ENCODE data around the gene CDC14A. TPM values are rescaled to one million over a fixed set of nuclear protein-coding genes. Genes with fewer than 3 reads are reported as not detected.
"Not testable (repeated sequence)": the region's sequence is repeated elsewhere in the genome, so short reads cannot be mapped to it uniquely, and the experiment has no call there.

The CDC14A gene
- total RNA-seq, 1 donor from 2014 or later = 10.1 TPM

DNA sequence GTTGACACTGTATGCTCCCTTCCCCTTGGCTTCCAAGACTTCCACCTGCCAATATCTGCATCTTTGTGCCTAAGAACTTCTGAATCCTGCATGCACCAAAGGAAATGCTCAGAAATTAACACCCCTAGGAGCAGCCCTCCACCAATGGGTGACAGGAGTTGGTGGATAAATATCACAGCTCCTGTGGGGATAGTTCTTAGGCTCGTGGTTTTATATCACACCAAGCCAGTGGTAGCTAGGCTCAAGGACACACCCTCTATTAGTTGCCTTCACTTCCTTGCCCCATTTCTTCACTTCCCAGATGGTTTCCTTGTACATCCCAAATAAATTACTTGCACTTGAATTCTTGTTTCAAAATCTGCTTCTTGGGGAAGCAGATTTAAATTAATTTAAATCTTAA lies 16.9 kb upstream of the CDC14A start:
- no peak for DNase-seq (ENCODE audit: low spot score)

DNA sequence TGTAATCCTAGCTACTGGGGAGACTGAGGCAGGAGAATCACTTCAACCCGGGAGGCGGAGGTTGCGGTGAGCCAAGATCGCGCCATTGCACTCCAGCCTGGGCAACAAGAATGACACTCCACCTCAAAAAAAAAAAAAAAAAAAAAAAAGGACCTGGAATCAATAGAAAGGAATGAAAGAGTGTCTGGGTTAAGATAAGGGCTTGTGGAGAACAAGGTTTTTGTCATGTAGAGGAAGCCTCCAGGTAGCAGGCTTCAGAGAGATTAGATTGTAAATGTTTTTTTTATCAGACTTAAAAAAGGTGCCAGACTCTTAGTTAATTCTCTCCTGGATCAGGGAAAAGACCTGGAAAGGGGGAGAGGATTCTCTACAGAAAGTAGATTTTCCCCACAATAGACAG lies 14.4 kb upstream of the CDC14A start:
- not testable (repeated sequence) for DNase-seq (ENCODE audit: low spot score)

DNA sequence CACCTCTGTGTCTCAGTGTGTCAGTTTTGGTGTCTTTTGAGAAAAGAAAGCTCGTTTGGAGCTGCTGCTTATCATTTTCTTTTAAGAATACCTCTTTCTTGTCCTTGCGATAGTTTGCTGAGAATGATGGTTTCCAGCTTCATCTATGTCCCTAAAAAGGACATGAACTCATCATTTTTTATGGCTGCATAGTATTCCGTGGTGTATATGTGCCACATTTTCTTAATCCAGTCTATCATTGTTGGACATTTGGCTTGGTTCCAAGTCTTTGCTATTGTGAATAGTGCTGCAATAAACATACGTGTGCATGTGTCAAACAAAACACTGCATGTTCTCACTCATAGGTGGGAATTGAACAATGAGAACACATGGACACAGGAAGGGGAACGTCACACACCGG lies 12.6 kb upstream of the CDC14A start:
- DNase-seq (ENCODE audit: low spot score) = not testable (repeated sequence)

DNA sequence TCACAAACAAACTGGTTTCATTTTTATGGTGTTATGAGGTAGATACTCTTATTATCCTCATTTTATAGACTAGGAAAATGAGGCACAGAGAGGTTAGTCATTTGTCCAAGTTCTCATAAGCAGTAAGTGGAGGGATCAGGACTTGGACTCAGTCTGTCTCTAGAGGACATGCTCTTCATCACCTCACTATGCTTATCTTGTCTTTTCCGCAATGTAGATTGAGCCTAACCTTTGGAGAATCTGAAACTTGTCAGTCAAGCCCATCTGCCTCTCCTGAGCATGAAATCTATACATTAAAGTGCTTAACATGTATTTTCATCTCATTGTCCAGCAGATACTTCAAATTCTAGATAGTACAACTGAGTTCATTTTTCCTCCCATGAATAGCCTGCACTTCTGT lies 11.8 kb upstream of the CDC14A start:
- DNase-seq (ENCODE audit: low spot score) = no peak

DNA sequence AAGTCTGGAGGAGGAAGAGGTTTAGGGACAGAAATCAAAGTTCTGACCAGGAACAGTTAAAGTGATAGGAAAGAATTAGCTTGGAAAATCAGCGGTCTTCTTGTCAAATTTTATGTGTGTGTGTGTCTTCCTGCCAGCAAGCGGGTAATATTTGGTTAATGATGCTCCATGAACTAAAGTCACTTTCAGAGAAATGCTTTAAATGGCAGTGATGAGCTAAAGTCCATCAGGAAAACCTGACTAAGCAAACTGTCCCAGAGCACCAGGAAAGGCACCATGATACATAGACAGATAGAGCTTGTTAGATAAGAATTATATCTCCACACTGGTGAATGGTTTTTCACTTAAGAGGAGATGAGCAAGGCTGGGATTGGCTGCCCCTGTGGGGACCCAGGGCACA lies 10.0 kb upstream of the CDC14A start:
- no peak for DNase-seq (ENCODE audit: low spot score)

DNA sequence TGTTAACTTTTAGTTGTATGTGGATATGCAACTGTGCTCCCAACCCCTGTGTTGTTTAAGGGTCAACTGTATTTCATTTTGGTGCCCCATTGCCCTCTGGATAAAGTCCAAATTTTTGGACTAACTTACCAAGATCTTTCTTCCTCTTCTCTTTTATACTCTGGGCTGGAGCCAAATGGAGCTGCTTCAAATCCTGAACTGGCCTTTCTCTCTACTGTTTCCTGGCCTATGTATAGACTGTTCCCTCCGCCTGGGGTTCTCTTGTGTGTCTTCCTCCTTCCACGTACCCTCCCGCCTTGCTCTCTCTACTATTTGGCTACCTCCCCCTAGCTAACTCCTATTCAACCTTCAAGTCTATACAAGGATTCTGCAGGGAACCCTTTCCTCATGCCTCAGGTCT lies 8.4 kb upstream of the CDC14A start:
- no peak for DNase-seq (ENCODE audit: low spot score)

DNA sequence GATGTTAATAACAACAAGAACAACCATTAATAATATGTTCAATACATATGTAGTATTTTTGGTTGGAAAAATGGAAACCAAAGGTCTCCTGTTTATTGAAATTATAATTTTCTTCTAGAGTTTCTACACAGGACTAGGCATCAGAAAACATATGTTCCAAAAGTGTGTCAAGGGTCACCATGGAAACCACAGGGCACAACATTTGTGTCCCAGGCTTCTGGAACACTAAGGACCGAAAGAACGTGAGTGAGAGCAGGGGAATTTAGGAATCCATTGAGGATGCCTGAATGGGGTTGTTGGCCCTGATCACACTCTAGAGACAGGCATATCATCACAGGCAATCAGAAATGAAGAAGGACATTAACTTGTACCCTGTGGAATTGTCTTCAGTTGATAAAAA lies 7.5 kb upstream of the CDC14A start:
- DNase-seq (ENCODE audit: low spot score) = no peak

DNA sequence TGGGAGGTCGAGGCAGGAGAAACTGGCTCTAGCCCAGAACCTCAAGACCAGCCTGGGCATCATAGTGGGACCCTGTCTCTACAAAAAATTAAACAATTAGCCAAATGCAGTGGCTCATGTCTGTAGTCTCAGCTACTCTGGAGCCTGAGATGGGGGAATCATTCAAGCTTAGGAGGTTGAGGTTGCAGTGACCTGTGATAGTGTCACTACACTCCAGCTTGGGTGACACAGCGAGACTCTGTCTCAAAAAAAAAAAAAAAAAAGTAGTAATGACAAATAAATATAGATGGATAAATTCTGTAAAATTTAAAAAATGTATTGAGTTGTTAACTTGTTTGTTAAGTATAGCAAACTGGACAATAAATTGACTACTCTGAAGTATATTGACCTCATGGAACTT lies 5.9 kb upstream of the CDC14A start:
- no peak for DNase-seq (ENCODE audit: low spot score)

DNA sequence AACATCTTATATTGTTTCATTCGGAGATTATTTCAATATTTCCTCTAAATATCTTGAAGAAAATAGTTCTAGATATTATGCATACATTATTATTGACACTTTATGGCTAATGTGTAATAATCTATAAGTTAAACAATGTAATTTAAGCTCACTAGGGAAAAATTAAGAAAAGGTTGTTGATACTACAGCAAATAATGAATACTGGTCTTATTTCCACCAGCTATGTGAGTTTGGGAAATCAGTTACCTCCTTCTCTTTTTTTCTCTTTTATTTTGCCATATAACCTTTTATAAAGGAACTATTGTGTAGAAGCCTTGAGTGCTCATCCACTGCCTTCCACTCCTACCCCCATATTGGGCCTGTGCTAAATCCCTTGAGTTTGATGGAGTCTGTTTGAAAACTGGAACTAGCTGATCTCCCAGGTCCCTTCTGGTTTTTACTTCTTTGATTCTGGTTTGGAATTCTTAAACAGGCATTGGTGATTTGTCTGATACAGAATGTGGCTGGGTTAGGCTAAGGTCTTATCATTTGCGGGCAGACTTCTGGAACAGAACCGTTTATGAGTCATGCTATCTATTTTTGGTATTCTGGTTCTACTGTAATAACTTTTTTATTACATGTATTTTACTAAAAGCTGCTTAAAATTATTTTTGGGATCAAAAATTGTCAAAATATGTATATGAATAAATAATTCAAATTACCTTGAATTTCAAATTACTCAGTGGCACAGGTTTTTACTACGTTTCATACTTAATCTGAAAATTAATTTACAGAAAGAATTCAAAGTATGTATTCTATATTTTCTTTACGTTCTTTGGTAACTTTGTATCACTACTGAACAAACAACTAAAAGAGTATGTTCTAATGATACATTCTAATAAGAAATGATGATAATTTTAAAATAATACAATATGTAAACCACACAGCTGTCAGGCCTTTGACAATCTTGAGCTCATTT lies 5.0 kb upstream of the CDC14A start:
- DNase-seq (ENCODE audit: low spot score) = peak; percentile 63

DNA sequence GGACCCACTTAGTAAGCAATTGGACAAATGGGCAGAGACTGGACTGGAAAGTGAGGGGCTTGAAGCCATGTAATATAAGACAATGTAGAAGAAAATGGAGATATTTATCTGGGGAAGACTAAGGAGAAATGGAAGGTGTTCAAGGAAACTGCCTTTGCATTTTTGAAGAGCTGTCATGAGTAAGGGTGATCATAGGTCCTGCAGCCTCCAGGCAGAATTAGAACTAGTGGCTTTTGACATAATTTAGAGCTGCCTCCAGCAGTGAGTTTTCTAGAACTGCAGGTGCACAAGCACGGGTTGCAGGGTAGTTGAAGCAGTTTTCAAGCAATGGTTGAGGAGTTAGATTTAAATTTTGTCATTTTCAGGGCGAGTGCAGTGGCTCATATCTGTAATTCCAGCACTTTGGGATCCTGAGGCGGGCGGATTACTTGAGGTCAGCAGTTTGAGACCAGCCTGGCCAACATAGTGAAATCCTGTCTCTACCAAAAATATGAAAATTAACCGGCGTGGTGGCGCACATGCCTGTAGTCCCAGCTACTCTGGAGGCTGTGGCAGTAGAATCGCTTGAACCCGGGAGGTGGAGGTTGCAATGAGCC lies 3.7 kb upstream of the CDC14A start:
- no peak for DNase-seq (ENCODE audit: low spot score)

DNA sequence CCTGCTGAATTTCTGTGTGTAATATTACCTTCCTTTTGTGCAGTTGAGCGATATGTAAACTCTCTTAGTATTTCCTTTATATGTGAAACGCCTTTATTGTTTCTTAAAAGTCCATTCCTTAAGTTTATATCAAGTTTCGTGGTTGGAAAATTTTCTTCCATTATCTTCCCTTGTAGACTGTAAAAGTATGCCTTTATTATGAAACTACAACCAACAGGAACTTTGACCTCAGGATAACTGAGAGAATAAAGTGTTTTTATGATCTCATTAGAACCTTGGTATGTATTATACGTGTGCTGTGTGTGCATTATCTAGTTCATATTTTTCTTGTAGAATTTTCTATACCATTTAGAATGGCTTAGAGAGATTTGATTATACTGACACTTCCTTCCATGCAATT lies 3.1 kb upstream of the CDC14A start:
- DNase-seq (ENCODE audit: low spot score) = no peak

DNA sequence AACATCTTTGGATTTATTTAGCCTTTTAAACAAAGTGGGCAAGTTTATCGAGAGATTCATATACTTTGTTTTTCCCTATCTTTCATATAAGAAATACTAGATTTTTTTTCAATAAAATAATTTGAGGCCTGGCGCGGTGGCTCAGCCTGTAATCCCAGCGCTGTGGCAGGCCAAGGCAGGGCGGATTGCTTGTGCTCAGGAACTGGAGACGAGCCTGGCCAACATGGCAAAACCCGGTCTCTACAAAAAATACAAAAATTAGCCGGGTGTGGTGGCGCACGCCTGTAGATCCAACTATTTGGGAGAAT lies 1.6 kb upstream of the CDC14A start:
- no peak for DNase-seq (ENCODE audit: low spot score)

DNA sequence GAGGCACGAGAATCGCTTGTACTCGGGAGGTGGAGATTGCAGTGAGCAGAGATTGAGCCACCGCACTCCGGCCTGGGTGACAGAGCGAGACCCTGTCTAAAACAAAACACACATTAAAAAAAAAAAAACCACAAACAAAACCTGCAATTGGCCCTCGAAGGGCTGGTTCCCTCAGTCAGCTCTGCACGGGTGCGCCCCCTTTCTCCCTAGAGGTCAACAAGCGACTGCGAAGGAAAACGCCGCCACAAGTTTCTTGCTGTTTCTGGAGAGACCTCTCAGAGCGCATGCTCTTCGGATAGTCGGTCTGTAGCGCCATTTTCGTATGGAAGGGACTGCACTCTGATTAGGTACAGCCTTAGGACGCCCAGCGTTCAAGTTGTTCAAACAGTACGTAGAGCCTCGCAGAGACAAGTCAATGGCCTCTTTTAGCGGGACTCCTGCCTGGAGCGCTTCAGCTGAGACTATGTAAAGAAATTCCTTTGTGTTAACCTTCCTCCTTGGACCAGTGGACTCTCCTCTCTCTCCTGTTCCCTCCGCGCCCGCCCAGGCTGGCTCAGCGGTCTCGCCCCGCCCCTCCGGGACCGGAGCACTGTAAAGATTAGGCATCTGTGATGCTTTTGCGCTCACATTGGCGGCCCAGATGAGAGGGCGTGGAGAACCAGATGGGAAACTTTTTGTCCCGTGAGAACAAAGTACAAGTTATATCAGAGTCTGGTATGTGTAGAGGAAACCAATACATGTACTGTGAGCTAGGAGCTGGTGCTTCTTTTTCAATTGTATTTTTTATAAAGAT lies 1.0 kb upstream of the CDC14A start:
- peak; percentile 97 for DNase-seq (ENCODE audit: low spot score)

DNA sequence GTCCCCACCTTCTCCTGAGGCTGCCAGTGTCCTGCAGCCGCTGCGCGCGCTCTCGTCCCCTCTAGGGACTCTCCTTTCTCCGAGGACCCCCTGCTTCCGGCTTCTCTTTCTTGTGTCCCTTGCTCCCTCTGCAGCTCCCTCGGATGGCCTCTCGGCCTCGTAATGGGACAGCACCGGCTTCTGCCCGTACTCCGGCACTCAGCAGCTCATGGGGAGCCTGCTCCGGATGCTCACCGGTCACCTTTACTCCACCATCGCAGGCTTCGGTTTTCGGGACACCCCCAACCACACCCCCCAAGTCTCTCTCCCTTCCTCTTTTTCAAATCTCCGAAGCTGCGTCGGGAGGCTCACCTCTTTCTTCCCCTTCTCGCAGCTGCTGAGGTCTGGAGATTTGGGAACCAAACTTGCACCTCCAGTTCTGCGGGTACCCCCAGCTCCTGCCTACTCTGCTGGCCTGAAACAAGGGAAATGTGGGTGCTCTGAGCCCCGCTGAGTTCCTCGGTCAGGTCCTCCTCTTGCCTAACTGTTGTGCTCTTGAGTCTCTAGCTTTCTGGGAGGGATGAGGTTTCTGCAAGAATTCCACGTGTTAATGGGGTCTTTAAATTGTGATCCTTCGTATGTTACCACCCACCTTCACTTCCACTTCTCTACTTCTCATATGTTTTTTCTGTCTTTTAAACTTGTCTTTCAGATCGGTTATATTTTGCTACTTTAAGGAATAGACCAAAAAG lies 930 bp downstream of the CDC14A start:
- peak; percentile 54 for DNase-seq (ENCODE audit: low spot score)

DNA sequence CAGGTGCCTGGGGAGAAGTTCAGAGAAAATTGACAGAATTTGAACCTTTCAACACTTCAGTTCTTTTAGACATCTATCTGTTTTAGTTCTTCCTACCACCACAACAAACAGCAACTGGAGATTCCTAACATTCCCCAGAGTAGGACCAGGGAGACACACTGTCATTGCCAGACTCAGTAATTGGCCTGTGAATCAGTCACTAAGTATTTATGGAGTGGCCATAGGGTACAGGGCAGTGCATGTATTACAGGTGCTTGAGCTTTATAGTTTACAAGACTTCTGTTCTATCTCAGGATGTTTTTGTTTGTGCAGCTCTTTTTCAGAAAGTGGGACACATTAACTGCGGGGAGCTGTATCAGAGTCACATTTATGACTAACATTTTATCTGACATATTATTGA lies 1.7 kb downstream of the CDC14A start:
- DNase-seq (ENCODE audit: low spot score) = no peak

DNA sequence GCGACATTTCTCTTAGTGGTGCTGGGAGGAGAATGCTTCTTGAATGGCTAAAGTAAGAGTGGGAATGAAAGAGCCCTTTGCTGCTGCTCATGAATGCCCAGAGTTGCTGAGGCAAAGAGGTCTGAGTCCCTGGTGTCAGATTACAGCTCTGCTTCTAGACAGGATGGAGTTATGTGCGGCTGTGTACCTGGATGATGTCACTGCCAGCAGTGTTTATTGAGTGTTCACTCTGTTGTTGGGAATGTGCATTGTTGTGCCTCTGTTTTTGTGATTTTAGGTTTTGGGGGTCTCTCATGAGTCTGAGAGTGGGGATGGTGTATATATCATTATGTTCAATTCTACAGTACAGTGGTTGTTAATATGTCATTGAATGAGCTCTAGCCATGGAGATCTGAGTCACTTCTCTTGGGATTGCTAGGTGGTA lies 2.7 kb downstream of the CDC14A start:
- DNase-seq (ENCODE audit: low spot score) = peak; percentile 57

DNA sequence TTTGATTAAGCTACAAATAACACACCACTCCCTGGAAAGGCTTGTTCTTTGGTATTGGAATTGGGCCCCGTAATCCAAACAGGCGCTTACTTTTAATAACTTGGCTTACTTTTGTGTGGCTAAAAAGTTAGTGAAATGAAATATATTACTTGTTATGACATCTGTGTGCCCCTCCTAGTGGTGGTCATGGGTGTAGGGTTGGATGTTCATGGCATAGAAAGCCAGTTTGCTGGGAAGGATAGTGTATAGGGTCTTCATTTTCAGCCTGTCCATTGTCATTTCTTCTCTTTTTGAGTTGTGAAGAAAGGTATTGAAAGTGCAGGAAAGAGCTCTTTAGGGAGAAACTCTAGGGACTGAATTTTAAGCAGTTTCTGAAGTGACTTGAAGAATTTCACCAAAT lies 5.9 kb downstream of the CDC14A start:
- DNase-seq (ENCODE audit: low spot score) = peak; percentile 8

DNA sequence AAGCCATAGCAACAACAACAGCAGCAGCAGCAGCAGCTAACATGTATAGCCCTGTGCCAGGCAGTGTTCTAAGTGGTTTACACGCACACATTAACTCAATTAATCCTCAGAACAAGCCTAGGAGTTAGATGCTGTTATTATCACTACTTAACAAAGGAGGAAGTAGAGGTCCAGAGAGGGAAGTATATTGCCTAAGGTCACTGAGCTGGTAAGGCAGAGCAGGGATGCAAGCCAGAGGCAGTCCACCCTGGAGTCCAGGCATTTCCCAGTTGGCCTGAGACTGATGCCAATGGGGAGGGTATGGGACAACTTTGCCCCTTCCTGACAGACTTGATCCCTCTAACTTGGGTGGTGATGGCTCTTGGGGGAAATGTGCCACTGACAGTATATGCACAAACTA lies 6.8 kb downstream of the CDC14A start:
- DNase-seq (ENCODE audit: low spot score) = no peak

DNA sequence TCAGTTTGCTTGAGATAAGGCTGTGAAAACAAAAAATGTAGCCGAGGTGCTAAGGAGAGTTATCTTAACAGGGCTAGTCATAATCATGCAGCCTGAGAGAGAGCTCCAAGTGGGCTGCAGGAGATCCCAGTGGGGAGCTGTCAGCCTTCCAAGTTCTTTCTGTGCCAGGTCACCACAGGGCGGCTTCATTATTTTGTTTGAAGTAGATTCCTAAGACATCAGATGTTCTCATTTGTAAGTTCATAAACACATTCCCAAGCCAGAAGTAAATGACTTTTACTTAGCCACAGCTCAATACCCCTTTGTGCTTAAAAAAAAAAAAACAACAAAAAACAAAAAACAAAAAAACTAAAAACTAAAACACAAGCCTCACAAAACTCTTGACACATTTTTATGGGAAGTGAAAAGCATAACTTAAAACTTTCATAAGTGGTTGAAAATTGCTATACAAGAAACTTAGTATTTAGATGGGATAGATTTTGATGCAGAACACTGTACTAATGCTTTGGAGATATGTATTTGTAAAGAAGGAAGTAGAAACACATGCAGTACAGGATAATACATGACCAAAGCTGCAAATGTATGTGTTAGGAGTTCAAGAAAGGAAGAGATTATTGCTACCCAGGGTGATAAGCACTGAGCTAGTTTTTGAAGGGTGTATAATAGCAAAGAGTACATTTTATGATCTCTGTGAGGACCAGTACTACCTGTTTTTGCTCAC lies 8.6 kb downstream of the CDC14A start:
- peak; percentile 51 for DNase-seq (ENCODE audit: low spot score)

DNA sequence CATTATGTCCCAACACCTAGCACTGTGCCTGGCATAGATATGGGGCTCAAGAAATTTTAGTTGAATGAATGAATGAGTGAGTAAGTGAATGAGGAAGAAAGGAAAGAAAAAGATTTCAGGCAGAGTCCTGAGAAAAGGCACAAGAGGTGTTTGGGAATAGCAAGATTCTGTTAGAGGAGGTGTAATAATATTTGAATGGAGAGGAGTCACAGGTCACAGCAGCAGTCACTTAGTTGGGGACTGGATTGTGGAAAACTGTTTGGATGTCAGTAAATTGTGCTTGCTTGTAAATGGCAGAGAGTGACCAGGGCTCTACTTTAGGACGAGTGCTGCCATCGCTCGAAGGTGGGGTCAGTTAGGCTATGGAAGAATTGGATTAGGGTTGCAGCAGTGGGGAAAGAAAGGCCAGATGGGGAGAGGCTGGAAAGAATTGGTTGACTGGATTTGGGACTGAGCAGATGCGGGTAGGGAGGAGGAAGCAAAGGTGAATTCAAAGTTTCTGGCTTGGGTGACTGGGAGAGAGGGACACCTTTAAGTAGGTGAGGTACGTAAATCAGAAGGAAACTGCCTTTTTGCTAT lies 9.3 kb downstream of the CDC14A start:
- no peak for DNase-seq (ENCODE audit: low spot score)
